ENCODE results near the gene HABP4.
"Not testable (repeated sequence)": the region's sequence is repeated elsewhere in the genome, so short reads cannot be mapped to it uniquely, and the experiment has no call there.

HABP4 gene

GRCh38 chr9:96500696-96501632 is 51.0 kb downstream of the HABP4 start:
- no peak for DNase-seq

- no peak for DNase-seq
Measured at GRCh38 chr9:96501633-96502538, 51.9 kb downstream of the HABP4 start.

- DNase-seq: no peak
Measured at GRCh38 chr9:96502539-96503373, 52.8 kb downstream of the HABP4 start.

GRCh38 chr9:96503374-96503748 is 53.4 kb downstream of the HABP4 start:
- DNase-seq: not testable (repeated sequence)

GRCh38 chr9:96503918-96504317 is 53.9 kb downstream of the HABP4 start:
- no peak for DNase-seq

- no peak for DNase-seq
Measured at GRCh38 chr9:96505316-96505991, 55.5 kb downstream of the HABP4 start.

GRCh38 chr9:96508227-96508940 is 58.4 kb downstream of the HABP4 start:
- DNase-seq: no peak

GRCh38 chr9:96509026-96509425 is 59.1 kb downstream of the HABP4 start:
- no peak for DNase-seq

GRCh38 chr9:96509848-96510247 is 59.9 kb downstream of the HABP4 start:
- no peak for DNase-seq

- no peak for DNase-seq
Measured at GRCh38 chr9:96510258-96510657, 60.3 kb downstream of the HABP4 start.

- no peak for DNase-seq
Measured at GRCh38 chr9:96512240-96512639, 62.3 kb downstream of the HABP4 start.

GRCh38 chr9:96513622-96514021 is 63.7 kb downstream of the HABP4 start:
- DNase-seq: no peak

- DNase-seq: no peak
Measured at GRCh38 chr9:96514108-96514799, 64.3 kb downstream of the HABP4 start.

- no peak for DNase-seq
Measured at GRCh38 chr9:96514800-96515158, 64.8 kb downstream of the HABP4 start.

- DNase-seq: no peak
Measured at GRCh38 chr9:96515621-96516470, 65.9 kb downstream of the HABP4 start.

- no peak for DNase-seq
Measured at GRCh38 chr9:96519095-96519494, 69.1 kb downstream of the HABP4 start.

GRCh38 chr9:96519787-96520186 is 69.8 kb downstream of the HABP4 start:
- no peak for DNase-seq

- peak; percentile 19 to 34 for DNase-seq
Measured at GRCh38 chr9:96522366-96522765, 72.4 kb downstream of the HABP4 start.

GRCh38 chr9:96523374-96523773 is 73.4 kb downstream of the HABP4 start:
- DNase-seq: no peak

GRCh38 chr9:96524045-96524444 is 74.1 kb downstream of the HABP4 start:
- DNase-seq: no peak

Data from inflammatory macrophage (primary cell).